Trophoblast cell (in vitro differentiated cells and primary cell): ENCODE results near the gene BCL11B. TPM values are rescaled to one million over a fixed set of nuclear protein-coding genes. Genes with fewer than 3 reads are reported as not detected.

Experiments
- DNase-seq, 2 donors: peaks; one replicate each; pipeline ENCODE4 v3.0.0-alpha.2; 2016
- H2AFZ ChIP-seq: 2 replicates; pipeline ENCODE4 v1.6.1; 2013; ENCODE audit warnings: low read length, moderate library complexity, mild to moderate bottlenecking; ENCODE audit not compliant: insufficient read depth, poor library complexity
- H2AK5ac ChIP-seq: 2 replicates; pipeline ENCODE4 v1.6.1; 2013; ENCODE audit warnings: mild to moderate bottlenecking, low read length
- H2BK120ac ChIP-seq: 2 replicates; pipeline ENCODE4 v1.6.1; 2013; ENCODE audit warnings: low read length, mild to moderate bottlenecking, moderate library complexity; ENCODE audit not compliant: insufficient read depth, poor library complexity
- H2BK12ac ChIP-seq: 2 replicates; pipeline ENCODE4 v1.6.1; 2013; ENCODE audit warnings: mild to moderate bottlenecking, low read length, moderate library complexity
- H2BK5ac ChIP-seq: 2 replicates; pipeline ENCODE4 v1.6.1; 2013; ENCODE audit warnings: low read length, low read depth, moderate library complexity, mild to moderate bottlenecking; ENCODE audit not compliant: poor library complexity
- H3K14ac ChIP-seq: 2 replicates; pipeline ENCODE4 v1.6.1; 2013; ENCODE audit warnings: mild to moderate bottlenecking, low read length
- H3K18ac ChIP-seq: 2 replicates; pipeline ENCODE4 v1.6.1; 2013; ENCODE audit warnings: mild to moderate bottlenecking, low read length
- H3K23ac ChIP-seq: 2 replicates; pipeline ENCODE4 v1.6.1; 2013; ENCODE audit warnings: low read length
- H3K27ac ChIP-seq: 2 replicates; pipeline ENCODE4 v1.5.1; 2013; ENCODE audit warnings: low read depth, mild to moderate bottlenecking, inconsistent platforms, low read length, moderate library complexity
- H3K27me3 ChIP-seq: 2 replicates; pipeline ENCODE4 v1.6.1; 2013; ENCODE audit warnings: inconsistent platforms, mild to moderate bottlenecking, low read length, moderate library complexity; ENCODE audit not compliant: insufficient read depth
- H3K36me3 ChIP-seq, 2 experiments: 1 replicate in 1 of 2; 2 replicates in 1 of 2; pipeline ENCODE4 v1.6.1; 2013; ENCODE audit warnings: low read length in 2 of 2, mild to moderate bottlenecking in 2 of 2, moderate library complexity in 1 of 2; ENCODE audit not compliant: insufficient read depth in 2 of 2, control insufficient read depth in 1 of 2
- H3K4ac ChIP-seq: 2 replicates; pipeline ENCODE4 v1.6.1; 2013; ENCODE audit warnings: low read depth, mild to moderate bottlenecking, low read length, moderate library complexity
- H3K4me1 ChIP-seq, 2 experiments: 1 replicate in 1 of 2; 2 replicates in 1 of 2; pipeline ENCODE4 v1.6.1; 2013; ENCODE audit warnings: low read length in 2 of 2, mild to moderate bottlenecking in 2 of 2, moderate library complexity in 1 of 2; ENCODE audit not compliant: insufficient read depth in 2 of 2, control insufficient read depth in 1 of 2
- H3K4me2 ChIP-seq: 2 replicates; pipeline ENCODE4 v1.6.1; 2013; ENCODE audit warnings: inconsistent platforms, mild to moderate bottlenecking, low read length, moderate library complexity
- H3K4me3 ChIP-seq: 2 replicates; pipeline ENCODE4 v1.5.1; 2013; ENCODE audit warnings: mild to moderate bottlenecking, low read depth, low read length, inconsistent platforms
- H3K79me1 ChIP-seq: one replicate; pipeline ENCODE4 v1.6.1; 2013; ENCODE audit warnings: low read length
- H3K79me2 ChIP-seq: 2 replicates; pipeline ENCODE4 v1.6.1; 2013; ENCODE audit warnings: low read length, mild to moderate bottlenecking; ENCODE audit not compliant: control insufficient read depth, insufficient read depth, poor library complexity
- H3K9ac ChIP-seq: 2 replicates; pipeline ENCODE4 v1.6.1; 2013; ENCODE audit warnings: mild to moderate bottlenecking, low read length
- H3K9me3 ChIP-seq: 2 replicates; pipeline ENCODE4 v1.6.1; 2013; ENCODE audit warnings: low read depth, mild to moderate bottlenecking, control low read depth, inconsistent platforms, low read length; ENCODE audit not compliant: insufficient read depth
- H4K12ac ChIP-seq: 2 replicates; pipeline ENCODE4 v1.6.1; 2013; ENCODE audit warnings: low read depth, mild to moderate bottlenecking, low read length, moderate library complexity
- H4K8ac ChIP-seq: 2 replicates; pipeline ENCODE4 v1.6.1; 2013; ENCODE audit warnings: low read depth, mild to moderate bottlenecking, low read length, moderate library complexity
- H4K91ac ChIP-seq: one replicate; pipeline ENCODE4 v1.6.1; 2013; ENCODE audit warnings: low read depth, mild to moderate bottlenecking, low read length, moderate library complexity
- WGBS: extraction: QIAGEN DNeasy Blood & Tissue Kit; methylation state at CpG from one replicate; pipeline ENCODE4 v1.1.7; 2013; ENCODE audit warnings: missing lambda C conversion rate; ENCODE audit not compliant: insufficient read length, insufficient coverage; ENCODE audit errors: extremely low coverage; 5-methylcytosine and 5-hydroxymethylcytosine counted together
- polyA plus RNA-seq: library from polyadenylated mRNA; stranded (reverse); fragments of 200-250 nt; gene quantifications from 2 replicates; pipeline ENCODE4 v1.2.3, GENCODE V29; 2013

The BCL11B gene
- 1.0 and 1.1 TPM in 2 replicates for polyA plus RNA-seq

DNA sequence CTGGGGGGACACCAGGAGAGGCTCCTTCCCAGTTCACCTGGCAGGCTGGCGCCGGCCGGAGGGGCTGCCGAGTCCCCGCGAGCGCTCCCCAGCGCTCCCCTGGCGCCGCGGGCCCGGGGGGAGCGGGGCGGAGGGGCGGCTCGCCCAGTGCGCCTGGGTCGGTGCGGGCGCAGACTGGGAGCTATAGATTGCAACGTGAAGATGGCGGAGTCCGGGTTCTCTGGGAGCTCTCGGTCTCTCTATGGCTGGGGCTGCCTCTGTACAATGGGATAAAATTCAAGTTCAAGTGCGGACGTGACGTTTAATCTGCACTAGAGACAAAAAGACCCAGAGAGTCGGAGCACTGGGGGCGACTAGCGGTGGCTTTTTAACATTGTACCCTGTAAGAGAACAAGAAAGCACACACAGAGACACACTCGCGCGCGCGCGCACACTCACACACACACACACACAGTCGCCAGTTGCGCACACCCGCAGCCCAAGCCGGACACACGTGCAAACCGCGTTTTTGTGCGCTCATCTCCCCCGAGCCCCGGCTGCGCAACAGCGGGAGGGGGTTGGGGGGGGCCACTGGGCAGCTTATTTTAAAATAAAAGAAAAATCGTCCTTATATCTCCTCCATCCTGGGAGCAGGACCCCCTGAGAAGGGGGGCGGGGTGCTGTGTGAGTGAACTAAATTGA, at the start of gene BCL11B:
Gene BCL11B, minus strand, starts transcription at position 247 of the 681 bp plus-strand sequence. CDS start 979 bp downstream, outside the sequence.
- H3K36me3 ChIP-seq = no peaks in the 10 kb centered on the region
- H2AK5ac ChIP-seq = no peak within 1 kb of the TSS
- H4K8ac ChIP-seq = no peak within 1 kb of the TSS
- H3K9ac ChIP-seq = peak within 1 kb of the TSS; percentile 7
- H3K14ac ChIP-seq = peak within 1 kb of the TSS; percentile 80
- WGBS = no CpG with 5 or more reads among the region's 50 CpGs
- peaks cover 28% of the 10 kb centered on the region in 2 experiments for H3K4me1 ChIP-seq
- no peak within 1 kb of the TSS for H3K23ac ChIP-seq
- peak within 1 kb of the TSS; percentile 12 for H2BK5ac ChIP-seq
- H3K27ac ChIP-seq = no peak within 1 kb of the TSS
- no peak within 1 kb of the TSS for H2BK120ac ChIP-seq
- H3K4me2 ChIP-seq = peak within 1 kb of the TSS; percentile 98
- peak within 1 kb of the TSS; percentile 75 for H3K4me3 ChIP-seq
- peak within 1 kb of the TSS; percentile 12 for H4K12ac ChIP-seq
- H4K91ac ChIP-seq = peak within 1 kb of the TSS; percentile 58
- H2BK12ac ChIP-seq = no peak within 1 kb of the TSS
- H3K4ac ChIP-seq = peak within 1 kb of the TSS; percentile 33
- H3K9me3 ChIP-seq = peaks cover 3% of the 10 kb centered on the region
- H3K79me1 ChIP-seq = peaks cover 14% of the 10 kb centered on the region
- H3K18ac ChIP-seq = peak within 1 kb of the TSS; percentile 74
- peak within 1 kb of the TSS; percentile 37 for H2AFZ ChIP-seq
- peaks cover 4% of the 10 kb centered on the region for H3K79me2 ChIP-seq
- DNase-seq = peak in 1 of 2 donors; percentile 7
- H3K27me3 ChIP-seq = peaks cover 9% of the 10 kb centered on the region

DNA sequence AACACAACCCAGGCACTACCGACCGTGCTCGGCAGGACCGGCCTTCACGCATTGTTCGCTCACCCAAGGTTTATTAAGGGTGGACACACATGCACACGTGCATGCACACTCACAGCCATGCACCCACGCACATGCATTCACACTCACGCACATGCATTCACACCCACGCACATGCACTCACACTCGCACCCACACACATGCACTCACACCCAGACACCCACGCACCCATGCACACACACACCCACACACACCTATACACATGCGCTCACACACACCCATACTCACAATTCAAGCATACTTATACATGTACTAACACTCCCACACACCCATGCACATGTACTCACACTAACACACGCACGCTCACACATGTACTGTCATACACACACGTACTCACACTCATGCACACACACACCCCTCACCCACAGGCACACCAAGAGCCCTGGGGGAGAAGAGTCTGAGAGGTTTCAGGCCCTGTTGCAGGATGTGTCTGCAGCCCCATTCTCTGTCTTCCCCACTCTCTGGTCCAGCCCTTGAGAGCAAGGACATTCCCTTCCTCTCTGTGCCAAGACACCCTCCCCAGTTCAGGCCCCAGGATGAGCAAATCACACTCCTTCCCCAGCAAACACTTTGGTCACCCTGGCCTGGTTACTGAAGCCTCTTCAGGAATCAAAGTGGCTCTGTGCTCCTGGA, 49.4 kb upstream of the BCL11B start:
- H2AK5ac ChIP-seq = no peak overlapping the region
- H3K4ac ChIP-seq = no peak overlapping the region
- no peak overlapping the region for H2BK12ac ChIP-seq
- no peaks in the 10 kb centered on the region for H3K27me3 ChIP-seq
- peaks cover 6 to 9% of the 10 kb centered on the region in 2 experiments for H3K4me1 ChIP-seq
- no peak overlapping the region for H4K8ac ChIP-seq
- no CpG with 5 or more reads among the region's 16 CpGs for WGBS
- H4K12ac ChIP-seq = no peak overlapping the region
- H3K14ac ChIP-seq = no peak overlapping the region
- H3K27ac ChIP-seq = no peak overlapping the region
- peak overlapping the region; percentile 45 for H3K4me3 ChIP-seq
- H4K91ac ChIP-seq = no peak overlapping the region
- H3K18ac ChIP-seq = no peak overlapping the region
- no peak overlapping the region for H3K4me2 ChIP-seq
- H3K9me3 ChIP-seq = peaks cover 4% of the 10 kb centered on the region
- H3K23ac ChIP-seq = no peak overlapping the region
- H3K79me1 ChIP-seq = no peaks in the 10 kb centered on the region
- DNase-seq = no peak
- H2BK5ac ChIP-seq = no peak overlapping the region
- H3K79me2 ChIP-seq = no peaks in the 10 kb centered on the region
- H3K9ac ChIP-seq = no peak overlapping the region
- no peaks in the 10 kb centered on the region for H3K36me3 ChIP-seq
- H2BK120ac ChIP-seq = no peak overlapping the region
- no peak overlapping the region for H2AFZ ChIP-seq

DNA sequence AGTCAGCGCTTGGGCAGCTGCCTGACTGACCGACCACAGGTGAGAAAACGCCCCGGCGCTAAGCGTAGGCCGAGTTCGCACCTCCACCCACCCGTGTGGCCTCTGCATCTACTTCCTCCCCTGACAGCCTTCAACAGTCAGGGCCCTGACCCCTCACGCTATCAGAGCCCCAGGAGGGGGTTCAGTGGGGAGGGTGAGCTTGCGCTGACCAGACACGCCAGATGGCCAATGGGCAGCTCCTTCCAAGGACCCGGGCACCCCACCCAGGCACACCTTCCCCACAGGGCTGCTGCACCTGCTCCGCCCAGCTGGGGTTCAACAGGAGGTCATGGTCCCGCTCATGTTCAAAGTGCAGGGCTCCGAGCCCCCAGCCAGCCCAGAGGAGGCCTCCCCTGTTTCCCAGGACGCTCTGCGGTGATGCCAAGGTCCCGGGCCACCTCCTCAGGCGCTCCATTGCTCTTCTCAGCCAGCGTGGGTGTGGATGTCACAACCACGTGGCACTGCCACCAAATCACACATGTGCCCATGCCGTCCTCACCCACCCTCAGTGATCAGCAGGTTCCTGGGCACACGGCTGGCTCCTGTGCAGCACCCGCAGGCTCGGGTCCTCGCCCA, 48.7 kb upstream of the BCL11B start:
- Histone ChIP-seq H2AFZ (no peak overlapping the region), H3K79me2 (no peaks in the 10 kb centered on the region), H3K79me1 (no peaks in the 10 kb centered on the region), H3K27me3 (no peaks in the 10 kb centered on the region), H3K4me3 (no peak overlapping the region), H3K4me1 (peaks cover 6 to 9% of the 10 kb centered on the region in 2 experiments), H3K9ac (no peak overlapping the region), H4K91ac (no peak overlapping the region), H2AK5ac (no peak overlapping the region), H2BK12ac (no peak overlapping the region), H2BK5ac (no peak overlapping the region), H2BK120ac (no peak overlapping the region), H3K4ac (no peak overlapping the region), H4K12ac (no peak overlapping the region), H3K4me2 (no peak overlapping the region), H3K18ac (no peak overlapping the region), H3K9me3 (peaks cover 4% of the 10 kb centered on the region), H3K23ac (no peak overlapping the region), H4K8ac (no peak overlapping the region), H3K14ac (no peak overlapping the region), H3K36me3 (no peaks in the 10 kb centered on the region), H3K27ac (no peak overlapping the region)
- no peak for DNase-seq
- no CpG with 5 or more reads among the region's 27 CpGs for WGBS

DNA sequence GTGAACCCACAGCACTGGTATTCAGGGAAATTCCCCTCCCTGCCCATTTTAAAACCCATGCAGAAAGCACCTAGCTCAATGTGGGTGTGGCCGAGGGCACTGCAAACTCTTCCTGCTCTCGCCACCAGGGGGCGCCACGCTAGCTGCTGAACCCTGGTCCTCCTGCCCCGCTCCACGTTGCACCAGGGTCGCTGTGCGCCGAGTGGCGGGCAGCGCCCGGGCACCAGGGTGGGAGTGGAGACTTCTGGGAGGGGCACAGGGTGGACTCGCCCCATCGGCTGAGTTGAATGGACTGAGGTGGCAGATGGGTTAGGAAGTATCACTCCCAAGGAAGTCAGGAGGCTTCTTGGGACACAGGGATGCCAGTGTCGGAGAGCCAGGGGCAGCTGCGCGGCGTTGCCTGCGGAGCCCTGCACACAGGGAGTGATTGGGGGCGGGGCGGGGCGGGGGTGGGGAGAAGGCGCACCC, 48.1 kb upstream of the BCL11B start:
- Histone ChIP-seq H2BK5ac (no peak overlapping the region), H3K14ac (no peak overlapping the region), H4K91ac (no peak overlapping the region), H3K4me1 (peaks cover 6 to 9% of the 10 kb centered on the region in 2 experiments), H3K36me3 (no peaks in the 10 kb centered on the region), H3K9ac (no peak overlapping the region), H3K27ac (no peak overlapping the region), H3K4ac (no peak overlapping the region), H3K4me2 (no peak overlapping the region), H3K79me2 (no peaks in the 10 kb centered on the region), H2BK12ac (no peak overlapping the region), H3K79me1 (no peaks in the 10 kb centered on the region), H2AFZ (no peak overlapping the region), H4K12ac (no peak overlapping the region), H3K18ac (no peak overlapping the region), H4K8ac (no peak overlapping the region), H3K23ac (no peak overlapping the region), H2AK5ac (no peak overlapping the region), H2BK120ac (no peak overlapping the region), H3K9me3 (peaks cover 4% of the 10 kb centered on the region), H3K27me3 (no peaks in the 10 kb centered on the region), H3K4me3 (no peak overlapping the region)
- peak; percentile 30 to 70 for DNase-seq
- WGBS = no CpG with 5 or more reads among the region's 23 CpGs
